ENCODE measurements around the gene SEMA4D. TPM values are rescaled to one million over a fixed set of nuclear protein-coding genes. Genes with fewer than 3 reads are reported as not detected.

Gene SEMA4D
- total RNA-seq, 3 donors from 2014 or later (not counting 1 experiment from before 2014, with no cell fraction given), result 354 to 448 (median 420) TPM

DNA sequence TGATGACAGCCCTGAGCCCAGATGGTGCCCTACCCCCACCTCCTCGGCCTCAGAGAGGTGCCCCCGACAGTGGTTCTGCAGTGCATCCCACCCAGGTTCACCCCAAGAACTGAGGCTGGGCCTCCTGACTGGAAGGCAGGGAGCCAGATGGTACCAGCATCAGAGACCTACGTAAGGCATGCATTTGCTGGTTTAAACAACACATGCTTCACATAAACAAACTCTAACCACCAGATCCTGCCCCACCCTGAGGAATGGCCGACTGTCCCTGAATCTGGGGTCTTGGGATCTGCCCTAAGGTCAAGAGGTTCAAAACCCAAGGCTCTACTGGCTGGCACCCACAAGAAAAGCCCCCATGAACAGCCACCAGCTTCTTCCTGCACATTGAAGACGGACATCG lies 106.3 kb downstream of the SEMA4D start:
- TF ChIP-seq, protein P1, sequence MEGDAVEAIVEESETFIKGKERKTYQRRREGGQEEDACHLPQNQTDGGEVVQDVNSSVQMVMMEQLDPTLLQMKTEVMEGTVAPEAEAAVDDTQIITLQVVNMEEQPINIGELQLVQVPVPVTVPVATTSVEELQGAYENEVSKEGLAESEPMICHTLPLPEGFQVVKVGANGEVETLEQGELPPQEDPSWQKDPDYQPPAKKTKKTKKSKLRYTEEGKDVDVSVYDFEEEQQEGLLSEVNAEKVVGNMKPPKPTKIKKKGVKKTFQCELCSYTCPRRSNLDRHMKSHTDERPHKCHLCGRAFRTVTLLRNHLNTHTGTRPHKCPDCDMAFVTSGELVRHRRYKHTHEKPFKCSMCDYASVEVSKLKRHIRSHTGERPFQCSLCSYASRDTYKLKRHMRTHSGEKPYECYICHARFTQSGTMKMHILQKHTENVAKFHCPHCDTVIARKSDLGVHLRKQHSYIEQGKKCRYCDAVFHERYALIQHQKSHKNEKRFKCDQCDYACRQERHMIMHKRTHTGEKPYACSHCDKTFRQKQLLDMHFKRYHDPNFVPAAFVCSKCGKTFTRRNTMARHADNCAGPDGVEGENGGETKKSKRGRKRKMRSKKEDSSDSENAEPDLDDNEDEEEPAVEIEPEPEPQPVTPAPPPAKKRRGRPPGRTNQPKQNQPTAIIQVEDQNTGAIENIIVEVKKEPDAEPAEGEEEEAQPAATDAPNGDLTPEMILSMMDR (IDR thresholded peaks at IDR 0.05), result no peak
- Histone ChIP-seq H3K27ac (ENCODE audit: low read length) (no peak overlapping the region), H3K9me3 (ENCODE audit: control insufficient read depth, insufficient read depth, low read length) (no peaks in the 10 kb centered on the region), H3K4me1 (ENCODE audit: control insufficient read depth, insufficient read depth, low read length) (peaks cover 14% of the 10 kb centered on the region), H3K4me3 (ENCODE audit: low read length) (no peak overlapping the region), H3K27me3 (ENCODE audit: control insufficient read depth, insufficient read depth, low read length) (no peaks in the 10 kb centered on the region), H3K36me3 (ENCODE audit: control insufficient read depth, insufficient read depth, low read length) (peaks cover 97% of the 10 kb centered on the region)
- Mint-ChIP-seq H3K27me3 (ENCODE audit: low read depth in 2 of 2) (no peaks in the 10 kb centered on the region), H3K4me1 (peaks cover 6 to 19% of the 10 kb centered on the region in 2 donors), H3K4me3 (no peak overlapping the region), H3K36me3 (peaks cover 12% of the 10 kb centered on the region), H3K9me3 (no peaks in the 10 kb centered on the region), H3K27ac (peak overlapping the region in 1 of 2 donors; percentile 42)
- intact Hi-C loops (cut with micrococcal nuclease), result no loop called here
- DNase-seq, result no peak
- no peak for ATAC-seq
- WGBS (ENCODE audit: insufficient coverage), result 93% methylated on average over 6 of the region's 6 CpGs

DNA sequence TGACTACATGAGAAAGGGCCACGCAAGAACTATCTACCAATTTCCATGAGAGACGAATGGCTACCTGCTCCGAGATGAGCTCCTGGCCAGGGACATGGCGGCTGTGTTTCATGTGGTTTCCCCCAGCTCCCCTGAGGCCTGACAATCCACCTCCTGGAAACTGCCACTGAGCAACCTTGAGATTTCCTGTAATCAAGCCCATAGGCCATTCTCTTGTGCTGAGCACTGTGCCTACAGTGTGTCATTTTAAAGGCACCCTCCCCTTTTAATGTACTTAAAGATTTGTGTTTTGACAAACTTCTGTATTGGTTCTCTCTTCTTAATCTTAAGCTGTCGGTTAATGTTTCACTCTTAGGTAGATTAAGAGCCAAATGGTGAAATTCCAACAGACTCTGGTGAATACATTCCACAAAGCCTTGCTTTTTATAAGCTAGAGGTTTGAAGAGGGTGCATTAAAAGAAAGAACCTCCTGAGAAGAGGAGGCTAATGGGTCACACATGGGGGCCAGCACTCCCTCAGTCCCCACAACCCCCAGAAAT lies 107.3 kb downstream of the SEMA4D start:
- no peak overlapping the region for H3K4me3 ChIP-seq (ENCODE audit: low read length)
- H3K4me1 ChIP-seq (ENCODE audit: control insufficient read depth, insufficient read depth, low read length), result peaks cover 14% of the 10 kb centered on the region
- DNase-seq, result no peak
- intact Hi-C loops (cut with micrococcal nuclease), result no loop called here
- H3K36me3 ChIP-seq (ENCODE audit: control insufficient read depth, insufficient read depth, low read length), result peaks cover 96% of the 10 kb centered on the region
- peak overlapping the region in 1 of 2 donors; percentile 42 for H3K27ac Mint-ChIP-seq
- H3K36me3 Mint-ChIP-seq, result peaks cover 12% of the 10 kb centered on the region
- no peaks in the 10 kb centered on the region for H3K9me3 ChIP-seq (ENCODE audit: control insufficient read depth, insufficient read depth, low read length)
- ATAC-seq, result no peak
- no peak overlapping the region for H3K27ac ChIP-seq (ENCODE audit: low read length)
- whole genome bisulfite sequencing (ENCODE audit: insufficient coverage), result 82% methylated on average over 4 of the region's 5 CpGs
- no peak overlapping the region for H3K4me3 Mint-ChIP-seq
- TF ChIP-seq, protein P1 (IDR thresholded peaks at IDR 0.05), result no peak
- H3K27me3 ChIP-seq (ENCODE audit: control insufficient read depth, insufficient read depth, low read length), result no peaks in the 10 kb centered on the region
- no peaks in the 10 kb centered on the region for H3K27me3 Mint-ChIP-seq (ENCODE audit: low read depth in 2 of 2)
- peaks cover 6 to 19% of the 10 kb centered on the region in 2 donors for H3K4me1 Mint-ChIP-seq
- no peaks in the 10 kb centered on the region for H3K9me3 Mint-ChIP-seq

DNA sequence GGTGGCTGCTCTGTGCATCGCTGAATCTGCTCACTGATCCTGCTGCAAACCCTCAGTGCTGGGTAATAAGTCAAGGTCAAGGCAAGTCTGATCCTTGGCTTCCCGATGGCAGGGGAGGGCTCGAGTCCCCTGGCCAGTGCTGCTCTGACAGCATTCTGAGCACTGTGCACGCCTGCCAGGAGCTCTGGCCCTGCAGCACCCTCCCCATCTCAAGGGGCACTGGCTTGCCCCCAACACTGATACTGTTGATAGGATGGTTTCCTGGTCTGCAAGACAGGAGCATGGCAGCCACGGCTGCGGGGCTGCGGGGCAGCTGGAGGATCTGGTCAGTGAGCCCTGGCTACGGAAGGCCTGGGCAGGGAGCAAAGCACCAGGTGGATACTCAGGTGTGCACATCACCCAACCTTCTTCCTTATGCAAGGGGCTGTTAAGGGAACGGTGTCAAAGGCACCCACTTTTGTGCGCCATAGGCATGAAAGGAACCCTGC lies 107.8 kb downstream of the SEMA4D start:
- Mint-ChIP-seq H3K27me3 (ENCODE audit: low read depth in 2 of 2) (no peaks in the 10 kb centered on the region), H3K4me1 (peaks cover 6 to 19% of the 10 kb centered on the region in 2 donors), H3K36me3 (peaks cover 12% of the 10 kb centered on the region), H3K9me3 (no peaks in the 10 kb centered on the region), H3K4me3 (no peak overlapping the region), H3K27ac (peak overlapping the region in 1 of 2 donors; percentile 42)
- Histone ChIP-seq H3K27me3 (ENCODE audit: control insufficient read depth, insufficient read depth, low read length) (no peaks in the 10 kb centered on the region), H3K4me1 (ENCODE audit: control insufficient read depth, insufficient read depth, low read length) (peaks cover 14% of the 10 kb centered on the region), H3K27ac (ENCODE audit: low read length) (no peak overlapping the region), H3K36me3 (ENCODE audit: control insufficient read depth, insufficient read depth, low read length) (peaks cover 97% of the 10 kb centered on the region), H3K4me3 (ENCODE audit: low read length) (no peak overlapping the region), H3K9me3 (ENCODE audit: control insufficient read depth, insufficient read depth, low read length) (no peaks in the 10 kb centered on the region)
- intact Hi-C loops (cut with micrococcal nuclease), result no loop called here
- ATAC-seq (no peak), DNase-seq (no peak)
- TF ChIP-seq, protein P1 (IDR thresholded peaks at IDR 0.05), result no peak
- WGBS (ENCODE audit: insufficient coverage), result 95% methylated on average over 10 of the region's 10 CpGs

DNA sequence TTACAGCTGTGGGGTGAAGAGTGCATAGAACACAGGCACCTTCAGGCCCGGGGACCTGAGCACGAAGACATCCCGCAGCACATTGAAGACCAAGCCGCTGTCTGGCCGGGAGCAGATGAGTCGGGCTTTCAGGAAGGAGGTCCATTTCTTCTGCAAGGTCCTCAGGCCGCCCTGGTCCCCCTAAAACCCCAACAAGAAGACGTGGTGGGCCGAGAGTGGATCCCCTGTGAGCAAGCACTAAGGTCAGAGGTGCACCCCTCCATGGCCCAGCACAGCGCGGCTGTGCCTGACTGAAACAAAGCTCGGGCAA lies 109.1 kb downstream of the SEMA4D start:
- no peak overlapping the region for H3K27ac Mint-ChIP-seq
- Histone ChIP-seq H3K27me3 (ENCODE audit: control insufficient read depth, insufficient read depth, low read length) (no peaks in the 10 kb centered on the region), H3K36me3 (ENCODE audit: control insufficient read depth, insufficient read depth, low read length) (peaks cover 99% of the 10 kb centered on the region), H3K9me3 (ENCODE audit: control insufficient read depth, insufficient read depth, low read length) (no peaks in the 10 kb centered on the region), H3K27ac (ENCODE audit: low read length) (no peak overlapping the region), H3K4me3 (ENCODE audit: low read length) (no peak overlapping the region), H3K4me1 (ENCODE audit: control insufficient read depth, insufficient read depth, low read length) (peaks cover 14% of the 10 kb centered on the region)
- H3K36me3 Mint-ChIP-seq, result peaks cover 5% of the 10 kb centered on the region
- ATAC-seq (no peak), DNase-seq (no peak)
- H3K9me3 Mint-ChIP-seq, result no peaks in the 10 kb centered on the region
- H3K27me3 Mint-ChIP-seq (ENCODE audit: low read depth in 2 of 2), result no peaks in the 10 kb centered on the region
- intact Hi-C loops (cut with micrococcal nuclease), result no loop called here
- WGBS (ENCODE audit: insufficient coverage), result 95% methylated on average over 12 of the region's 12 CpGs
- TF ChIP-seq, protein P1 (IDR thresholded peaks at IDR 0.05), result no peak
- no peak overlapping the region for H3K4me3 Mint-ChIP-seq
- peaks cover 4 to 13% of the 10 kb centered on the region in 2 donors for H3K4me1 Mint-ChIP-seq
